Mucosa of descending colon (tissue), 3 donors: ENCODE data around the gene ELAVL3. TPM values are rescaled to one million over a fixed set of nuclear protein-coding genes. Genes with fewer than 3 reads are reported as not detected.
A peak's percentile ranks its signal among the peaks of the same experiment; 100 is the strongest.

Experiments used
- ATAC-seq: fragments of 200-7000 bp; cut with Tn5 transposase; one replicate; pipeline ENCODE4 v1.9.1; 2020; ENCODE audit warnings: mild to moderate bottlenecking, moderate library complexity
- DNase-seq, 3 donors: peaks; one replicate each; pipeline ENCODE4 v3.0.0-alpha.2; 2020
- H3K36me3 ChIP-seq: fragments of 200-600 bp; one replicate; pipeline ENCODE4 v1.8.0; 2021; ENCODE audit warnings: low read depth, mild to moderate bottlenecking
- H3K4me1 ChIP-seq: fragments of 200-600 bp; one replicate; pipeline ENCODE4 v1.8.0; 2021; ENCODE audit warnings: low read depth, mild to moderate bottlenecking
- H3K4me3 ChIP-seq: fragments of 200-600 bp; one replicate; pipeline ENCODE4 v1.8.0; 2021; ENCODE audit warnings: mild to moderate bottlenecking
- H3K9me3 ChIP-seq: fragments of 200-600 bp; one replicate; pipeline ENCODE4 v1.8.0; 2021; ENCODE audit warnings: mild to moderate bottlenecking
- intact Hi-C, 2 donors: fragments of 100-400 bp; cut with DNase I in 1 of 2; cut with micrococcal nuclease in 1 of 2; formaldehyde crosslinking; loops; one replicate each; pipeline versions ENCODE4 v1.11.0 to v1.11.1; 2022; cut with DNase I, micrococcal nuclease
- total RNA-seq, 3 donors: library from RNA; stranded (reverse); fragmentation: NEBNext Ultra II Directional in 2 of 3; extraction: Animal tissue kit (Norgen Biotek cat#: 25700) in 2 of 3; gene quantifications; one replicate each; pipeline versions ENCODE4 v1.2.1 to v1.2.4, GENCODE V29; 2021 to 2023
- TF ChIP-seq, protein P1 (sequence below): fragments of 200-600 bp; IDR thresholded peaks from one replicate; pipeline ENCODE4 v1.8.0; 2022; ENCODE audit warnings: antibody characterized with exemption, mild to moderate bottlenecking
- donor health status: DM: no; HTN: no; CAD: no; lungs with moderate emphysema.
- donor health status: DM: no; HTN: no; CAD: no.
- donor health status: DM: no; HTN: yes; CAD: no.

ELAVL3 gene
- total RNA-seq, 3 donors from 2014 or later = 0.51 to 2.5 TPM; not detected in 1

DNA sequence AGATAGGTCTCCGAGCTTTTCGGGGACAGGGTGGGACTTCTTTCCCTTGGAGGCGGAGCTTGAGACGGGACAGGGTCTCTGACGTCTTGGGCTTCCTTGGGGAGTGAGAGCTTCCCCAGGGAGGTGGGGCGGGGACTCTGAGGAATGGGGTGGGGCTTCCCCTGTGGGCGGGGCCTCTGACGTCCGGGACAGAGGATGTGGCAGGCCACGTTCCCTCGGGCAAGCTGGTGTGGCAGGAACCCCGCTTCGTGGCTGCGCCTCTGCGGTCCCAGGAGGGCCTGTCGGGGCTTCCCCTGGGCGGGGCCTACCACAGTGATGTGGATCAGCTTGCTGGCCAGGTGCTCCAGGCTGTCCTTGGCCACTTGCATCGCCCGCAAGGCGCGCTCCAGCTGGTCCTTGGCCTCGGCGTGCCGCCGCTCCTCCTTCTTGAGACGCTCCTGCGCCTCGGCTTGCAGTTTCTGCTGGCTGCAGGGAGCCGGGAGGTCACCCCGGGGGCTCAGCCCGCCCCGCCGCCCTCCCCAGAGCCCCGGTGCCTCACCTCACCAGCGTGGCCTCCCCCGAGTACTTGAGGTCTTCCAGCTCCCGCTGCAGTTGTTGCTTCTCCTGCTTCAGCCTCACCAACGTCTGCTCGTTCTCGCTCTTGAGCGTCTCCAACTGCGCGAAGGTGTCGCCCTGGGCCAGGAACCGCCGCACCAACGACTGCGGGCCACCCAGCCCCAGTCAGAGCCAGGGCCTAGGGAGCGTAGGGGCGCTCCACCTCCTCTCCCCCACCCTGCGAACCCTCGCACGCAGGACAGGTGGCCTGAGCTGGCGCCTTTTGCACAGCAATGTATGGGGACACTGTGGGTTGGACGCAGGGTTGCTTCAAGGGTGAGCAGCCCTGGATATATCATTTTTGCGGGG is 58.4 kb downstream of the ELAVL3 start:
- TF ChIP-seq, protein P1, sequence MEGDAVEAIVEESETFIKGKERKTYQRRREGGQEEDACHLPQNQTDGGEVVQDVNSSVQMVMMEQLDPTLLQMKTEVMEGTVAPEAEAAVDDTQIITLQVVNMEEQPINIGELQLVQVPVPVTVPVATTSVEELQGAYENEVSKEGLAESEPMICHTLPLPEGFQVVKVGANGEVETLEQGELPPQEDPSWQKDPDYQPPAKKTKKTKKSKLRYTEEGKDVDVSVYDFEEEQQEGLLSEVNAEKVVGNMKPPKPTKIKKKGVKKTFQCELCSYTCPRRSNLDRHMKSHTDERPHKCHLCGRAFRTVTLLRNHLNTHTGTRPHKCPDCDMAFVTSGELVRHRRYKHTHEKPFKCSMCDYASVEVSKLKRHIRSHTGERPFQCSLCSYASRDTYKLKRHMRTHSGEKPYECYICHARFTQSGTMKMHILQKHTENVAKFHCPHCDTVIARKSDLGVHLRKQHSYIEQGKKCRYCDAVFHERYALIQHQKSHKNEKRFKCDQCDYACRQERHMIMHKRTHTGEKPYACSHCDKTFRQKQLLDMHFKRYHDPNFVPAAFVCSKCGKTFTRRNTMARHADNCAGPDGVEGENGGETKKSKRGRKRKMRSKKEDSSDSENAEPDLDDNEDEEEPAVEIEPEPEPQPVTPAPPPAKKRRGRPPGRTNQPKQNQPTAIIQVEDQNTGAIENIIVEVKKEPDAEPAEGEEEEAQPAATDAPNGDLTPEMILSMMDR = no peak
- Histone ChIP-seq H3K36me3 (no peaks in the 10 kb centered on the region), H3K4me1 (peaks cover 39% of the 10 kb centered on the region), H3K9me3 (no peaks in the 10 kb centered on the region), H3K4me3 (no peak overlapping the region)
- ATAC-seq (peak; percentile 80), DNase-seq (peak; percentile 80 to 92 (median 87))
- intact Hi-C loops = no loop called here

DNA sequence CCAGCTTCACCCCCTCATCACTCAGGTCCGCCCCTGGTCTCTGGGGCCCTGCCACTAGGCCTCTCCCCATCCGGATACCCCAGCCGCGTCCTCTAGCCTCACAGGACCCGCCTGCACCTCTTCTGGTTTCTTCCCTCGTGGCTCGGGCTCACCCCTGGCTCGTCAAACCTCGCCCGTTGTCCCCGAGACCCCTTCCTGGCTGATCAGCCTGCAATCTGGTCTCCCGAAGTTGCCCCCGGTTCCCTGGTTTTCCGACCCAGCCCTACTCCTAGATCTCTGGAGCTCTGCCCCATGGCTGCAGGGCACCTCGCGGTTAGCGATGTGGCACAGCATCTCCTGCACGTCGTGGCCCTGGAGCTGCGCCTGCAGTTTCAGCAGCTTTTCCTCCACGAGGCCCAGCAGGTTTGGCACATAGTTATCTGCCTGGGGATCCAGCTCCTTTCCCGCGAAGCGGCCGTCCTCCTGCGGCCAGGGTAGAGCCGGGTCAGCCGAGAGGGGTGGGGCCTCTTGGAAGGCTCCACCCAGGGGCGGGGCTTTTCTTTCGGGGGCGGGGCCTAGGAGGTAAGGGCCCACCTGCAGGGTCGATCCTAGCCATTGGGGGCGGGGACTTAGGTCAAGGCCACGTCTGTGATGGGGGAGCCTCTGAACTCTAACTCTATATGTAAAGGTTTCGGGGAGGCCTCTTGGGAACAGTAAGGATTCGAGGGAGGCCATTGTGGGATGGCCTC is 59.3 kb downstream of the ELAVL3 start:
- Histone ChIP-seq H3K36me3 (no peaks in the 10 kb centered on the region), H3K4me3 (no peak overlapping the region), H3K4me1 (peaks cover 39% of the 10 kb centered on the region), H3K9me3 (no peaks in the 10 kb centered on the region)
- intact Hi-C loops = no loop called here
- TF ChIP-seq, protein P1 = no peak
- DNase-seq (peak; percentile 56 to 70 (median 69)), ATAC-seq (peak; percentile 50)

DNA sequence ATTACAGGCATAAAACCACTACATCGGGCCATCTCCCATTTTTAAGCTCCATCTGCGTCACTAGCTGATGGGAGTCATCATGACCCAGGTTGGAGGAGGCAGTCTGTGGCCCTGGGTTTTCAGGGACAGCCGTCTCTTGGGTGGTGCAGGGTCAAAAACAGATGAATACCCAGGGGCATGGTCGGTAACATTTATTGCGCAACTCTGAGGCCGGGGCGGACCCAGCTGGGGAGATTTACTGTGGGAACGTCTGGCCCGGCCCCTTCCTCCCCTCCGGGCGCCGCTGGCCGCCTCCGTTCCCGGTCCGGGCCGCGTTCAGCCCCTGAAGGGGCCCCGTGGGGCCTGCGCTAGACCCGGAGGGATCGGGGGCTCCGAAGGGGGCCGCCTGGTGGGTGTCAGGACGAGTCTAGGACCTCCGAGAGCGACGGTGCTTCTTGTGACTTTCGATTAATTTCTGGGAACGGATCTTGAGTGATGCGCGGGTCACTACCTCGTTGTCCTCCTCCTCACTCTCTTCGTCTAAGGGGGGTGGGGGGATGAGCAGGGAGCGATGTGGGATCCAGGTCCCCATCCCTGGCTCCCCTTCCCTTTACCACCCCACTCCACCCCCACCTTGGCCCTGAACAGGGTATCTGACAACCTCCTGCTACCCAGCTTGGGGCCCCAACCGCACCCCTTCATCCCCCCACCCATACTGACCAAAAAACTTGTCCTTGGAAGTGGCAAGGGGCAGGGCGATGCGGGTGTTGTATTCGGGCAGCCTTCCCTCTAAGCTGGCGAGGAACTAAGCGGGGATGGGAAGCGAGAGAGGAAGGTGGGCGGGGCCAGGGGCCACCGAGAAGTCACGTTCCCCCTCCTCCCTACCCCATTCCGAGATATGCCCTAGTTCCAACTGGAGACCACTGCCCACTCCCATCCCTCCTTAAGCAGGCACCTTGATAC is 60.1 kb downstream of the ELAVL3 start:
- ATAC-seq (no peak), DNase-seq (peak in 2 of 3 donors; percentile 30 to 43)
- TF ChIP-seq, protein P1 = no peak
- Histone ChIP-seq H3K4me3 (no peak overlapping the region), H3K36me3 (no peaks in the 10 kb centered on the region), H3K9me3 (no peaks in the 10 kb centered on the region), H3K4me1 (peaks cover 39% of the 10 kb centered on the region)
- intact Hi-C loops = no loop called here

DNA sequence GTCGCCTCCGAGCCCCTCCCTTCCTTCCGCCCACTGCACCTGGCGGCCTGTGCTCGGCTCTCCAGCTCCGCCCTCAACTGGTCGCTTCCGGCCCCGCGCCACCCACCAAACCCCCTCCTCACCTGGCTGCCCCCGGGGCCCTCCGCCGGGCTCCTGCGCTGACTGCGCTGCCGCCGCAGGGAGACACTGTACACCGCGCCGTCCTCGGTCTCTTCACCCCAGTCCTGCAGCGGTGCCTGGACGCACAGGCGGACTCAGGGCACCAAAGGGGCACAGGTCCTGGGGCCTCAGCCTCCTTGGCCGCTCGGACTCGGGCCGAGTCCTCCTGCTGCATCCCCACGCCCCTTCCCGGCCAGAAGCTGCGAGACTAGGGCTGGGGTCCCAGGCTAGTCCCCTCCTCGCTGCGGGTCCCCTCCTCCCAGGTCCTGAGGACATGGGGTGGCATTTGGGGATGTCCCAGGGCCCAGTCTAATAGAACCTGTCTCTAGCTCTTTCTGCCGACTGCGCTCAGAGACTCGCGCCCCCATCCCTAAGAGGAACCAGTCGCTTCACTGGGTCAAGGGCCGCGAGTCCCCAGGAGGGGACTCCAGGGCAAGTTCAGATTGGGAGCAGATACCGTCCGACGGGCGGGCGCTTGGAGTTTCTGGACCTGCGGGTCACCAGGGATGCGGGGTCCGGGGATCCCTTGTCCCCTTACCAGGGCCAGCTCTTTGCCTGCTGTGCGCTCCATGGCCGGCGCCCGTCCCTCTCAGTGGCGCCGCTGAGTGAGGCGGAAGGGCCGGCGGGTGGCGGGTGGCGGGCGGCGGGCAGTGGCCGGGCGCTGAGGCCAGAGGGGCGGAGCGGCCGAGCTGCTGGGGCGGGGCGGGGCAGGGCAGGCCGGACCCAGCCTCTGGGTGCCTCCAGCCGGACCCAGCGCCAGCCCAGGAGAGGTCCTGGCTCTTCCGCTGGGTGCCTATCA is 62.0 kb downstream of the ELAVL3 start, which contains the start of gene RGL3:
Gene RGL3, minus strand, starts transcription at position 766 of the 958 bp plus-strand sequence. Its CDS starts 36 bp downstream, at position 730.
- H3K9me3 ChIP-seq = no peaks in the 10 kb centered on the region
- DNase-seq (peak in 2 of 3 donors; percentile 25 to 53), ATAC-seq (peak; percentile 59)
- H3K4me3 ChIP-seq = no peak within 1 kb of the TSS
- H3K36me3 ChIP-seq = no peaks in the 10 kb centered on the region
- TF ChIP-seq, protein P1 = no peak
- intact Hi-C loops = no loop called here
- H3K4me1 ChIP-seq = peaks cover 39% of the 10 kb centered on the region
